ENCODE measurements around the gene SPOCK1.

Gene SPOCK1

DNA sequence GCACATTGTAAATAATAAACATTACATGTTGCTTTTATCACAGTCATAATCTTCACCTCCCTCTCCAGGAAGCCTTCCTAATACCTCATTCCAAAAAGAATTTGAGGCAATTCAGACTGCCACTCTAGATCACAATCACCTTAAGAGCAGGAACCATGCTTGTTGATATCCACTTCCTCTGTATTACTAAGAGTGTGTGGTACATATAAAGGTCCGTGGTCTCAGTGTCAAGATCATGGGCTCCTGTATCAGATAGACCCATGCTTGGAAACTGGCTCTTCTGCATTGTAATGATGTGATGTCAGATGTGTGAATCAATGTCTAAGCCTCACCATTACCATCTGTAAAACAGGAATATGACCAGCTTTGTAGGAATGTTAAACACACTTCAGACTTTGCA is 114.1 kb downstream of the SPOCK1 start:
- H3K4me3 ChIP-seq (ENCODE audit: control insufficient read depth, low read depth, low read length): no peak overlapping the region
- TF ChIP-seq, protein P1, sequence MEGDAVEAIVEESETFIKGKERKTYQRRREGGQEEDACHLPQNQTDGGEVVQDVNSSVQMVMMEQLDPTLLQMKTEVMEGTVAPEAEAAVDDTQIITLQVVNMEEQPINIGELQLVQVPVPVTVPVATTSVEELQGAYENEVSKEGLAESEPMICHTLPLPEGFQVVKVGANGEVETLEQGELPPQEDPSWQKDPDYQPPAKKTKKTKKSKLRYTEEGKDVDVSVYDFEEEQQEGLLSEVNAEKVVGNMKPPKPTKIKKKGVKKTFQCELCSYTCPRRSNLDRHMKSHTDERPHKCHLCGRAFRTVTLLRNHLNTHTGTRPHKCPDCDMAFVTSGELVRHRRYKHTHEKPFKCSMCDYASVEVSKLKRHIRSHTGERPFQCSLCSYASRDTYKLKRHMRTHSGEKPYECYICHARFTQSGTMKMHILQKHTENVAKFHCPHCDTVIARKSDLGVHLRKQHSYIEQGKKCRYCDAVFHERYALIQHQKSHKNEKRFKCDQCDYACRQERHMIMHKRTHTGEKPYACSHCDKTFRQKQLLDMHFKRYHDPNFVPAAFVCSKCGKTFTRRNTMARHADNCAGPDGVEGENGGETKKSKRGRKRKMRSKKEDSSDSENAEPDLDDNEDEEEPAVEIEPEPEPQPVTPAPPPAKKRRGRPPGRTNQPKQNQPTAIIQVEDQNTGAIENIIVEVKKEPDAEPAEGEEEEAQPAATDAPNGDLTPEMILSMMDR (IDR thresholded peaks at IDR 0.05; ENCODE audit: control insufficient read depth, insufficient read depth, low read depth, low read length, missing control alignments): no peak
- no peak for DNase-seq (ENCODE audit: low read depth)

DNA sequence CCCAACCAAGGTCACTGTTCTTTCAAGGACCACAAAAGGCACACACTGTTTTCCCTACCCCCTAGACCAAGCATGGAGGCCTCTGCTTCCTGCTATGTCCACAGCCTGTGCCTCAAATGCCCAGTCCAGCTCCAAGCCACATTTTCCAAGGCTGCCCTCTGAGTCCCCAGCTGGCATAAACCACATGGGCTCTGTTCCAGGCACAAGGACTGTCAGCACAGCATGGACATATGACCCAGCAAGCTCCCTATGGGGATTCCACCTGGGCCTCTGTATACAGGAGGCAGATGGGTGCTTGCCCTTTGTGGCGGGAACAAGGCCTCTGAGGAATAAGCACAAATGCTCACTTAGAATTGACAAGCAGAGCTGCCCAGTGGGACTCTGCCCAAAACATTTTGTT is 115.2 kb downstream of the SPOCK1 start:
- TF ChIP-seq, protein P1 (IDR thresholded peaks at IDR 0.05; ENCODE audit: control insufficient read depth, insufficient read depth, low read depth, low read length, missing control alignments): no peak
- DNase-seq (ENCODE audit: low read depth): no peak

DNA sequence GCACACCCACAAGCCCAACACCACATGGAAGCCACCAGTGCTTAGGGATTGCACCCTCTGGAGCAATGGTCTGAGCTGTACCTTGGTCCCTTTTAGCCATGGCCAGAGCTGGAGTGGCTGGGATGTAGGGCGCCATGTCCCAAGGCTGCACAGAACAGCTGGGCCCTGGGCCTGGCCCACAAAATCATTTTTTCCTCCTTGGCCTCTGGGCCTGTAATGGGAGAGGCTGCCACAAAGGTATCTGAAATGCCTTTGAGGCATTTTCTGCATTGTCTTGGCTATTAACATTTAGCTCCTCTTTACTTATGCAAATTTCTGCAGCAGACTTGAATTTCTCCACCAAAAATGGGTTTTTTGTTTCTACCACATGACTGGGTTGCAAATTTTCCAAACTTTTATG is 117.6 kb downstream of the SPOCK1 start:
- H3K4me3 ChIP-seq (ENCODE audit: control insufficient read depth, low read depth, low read length): no peak overlapping the region
- TF ChIP-seq, protein P1 (IDR thresholded peaks at IDR 0.05; ENCODE audit: control insufficient read depth, insufficient read depth, low read depth, low read length, missing control alignments): no peak
- DNase-seq (ENCODE audit: low read depth): no peak

More for the DNA sequence above, 115.2 kb downstream of the SPOCK1 start:
- no peak overlapping the region for H3K4me3 ChIP-seq (ENCODE audit: control insufficient read depth, low read depth, low read length)

DNA sequence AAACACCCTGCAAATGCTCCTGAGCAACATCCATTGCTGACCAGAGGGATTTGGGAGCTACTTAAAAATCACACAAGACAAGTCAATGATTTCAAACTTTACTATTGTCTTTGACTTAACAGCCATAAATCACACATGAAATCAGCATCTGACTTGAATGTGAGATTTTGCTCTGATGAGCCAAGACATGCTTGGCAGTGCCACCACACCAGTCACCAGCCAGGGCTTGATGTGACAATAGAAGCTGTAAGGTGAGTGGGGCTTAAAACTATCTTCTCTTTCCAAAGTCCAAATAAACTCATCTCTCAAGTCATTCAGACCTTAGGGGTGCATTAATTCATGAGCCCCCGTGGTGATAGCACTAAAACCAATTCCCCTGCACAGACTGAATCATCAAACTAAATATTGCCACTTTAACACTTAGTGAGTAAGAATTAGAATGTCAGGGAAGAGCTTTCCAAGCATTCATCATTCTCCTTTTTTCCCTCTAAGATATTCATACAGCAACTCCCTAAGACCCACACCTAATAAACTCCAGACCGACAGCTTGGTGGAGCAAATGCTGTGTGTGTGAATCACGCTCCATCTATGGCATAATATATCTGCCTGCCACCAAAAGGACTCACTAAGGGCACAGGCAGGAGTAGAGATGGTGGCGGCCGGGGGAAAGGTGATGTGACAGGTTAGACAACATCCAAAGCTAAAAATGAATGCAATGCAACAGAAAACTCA is 119.4 kb downstream of the SPOCK1 start:
- TF ChIP-seq, protein P1 (IDR thresholded peaks at IDR 0.05; ENCODE audit: control insufficient read depth, insufficient read depth, low read depth, low read length, missing control alignments): no peak
- no peak for DNase-seq (ENCODE audit: low read depth)
- H3K4me3 ChIP-seq (ENCODE audit: control insufficient read depth, low read depth, low read length): no peak overlapping the region

DNA sequence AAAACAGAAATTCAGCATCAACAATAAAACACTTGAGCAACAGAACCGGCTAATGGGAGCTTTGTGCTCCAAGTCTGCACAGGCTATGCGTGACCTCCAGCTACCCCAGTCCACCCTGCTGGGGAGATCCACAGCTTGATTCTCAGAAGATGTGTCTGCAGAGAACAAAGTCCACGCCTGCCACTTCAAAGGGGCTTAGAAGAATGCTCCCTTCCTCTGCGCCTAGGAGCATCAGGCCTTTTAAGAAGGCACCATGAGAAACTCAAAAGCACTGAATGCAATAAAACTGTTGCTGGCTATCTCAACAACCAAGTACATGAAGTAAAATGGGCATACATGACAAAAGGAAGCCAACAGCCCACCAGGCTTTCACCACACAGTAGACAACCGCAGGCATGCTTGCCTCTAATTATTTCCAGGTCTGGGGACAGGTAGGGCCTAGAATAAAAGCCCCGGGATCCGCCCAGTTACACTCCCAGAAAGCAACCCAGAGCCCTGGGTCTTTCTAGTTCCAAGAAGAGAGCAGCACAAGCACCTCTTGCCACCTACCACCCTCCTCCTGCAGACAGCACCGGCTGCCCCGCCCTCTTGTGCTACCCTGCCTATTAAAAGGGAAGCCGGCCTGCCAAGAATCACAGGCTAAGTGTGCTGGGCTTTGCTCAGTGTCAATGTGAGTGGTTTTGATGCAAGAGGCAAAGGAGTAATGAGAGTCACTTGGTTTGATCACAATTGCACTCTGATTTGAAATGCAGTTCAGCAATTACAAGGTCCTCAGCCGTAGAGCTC is 123.2 kb downstream of the SPOCK1 start:
- no peak overlapping the region for H3K4me3 ChIP-seq (ENCODE audit: control insufficient read depth, low read depth, low read length)
- no peak for DNase-seq (ENCODE audit: low read depth)
- TF ChIP-seq, protein P1 (IDR thresholded peaks at IDR 0.05; ENCODE audit: control insufficient read depth, insufficient read depth, low read depth, low read length, missing control alignments): no peak

DNA sequence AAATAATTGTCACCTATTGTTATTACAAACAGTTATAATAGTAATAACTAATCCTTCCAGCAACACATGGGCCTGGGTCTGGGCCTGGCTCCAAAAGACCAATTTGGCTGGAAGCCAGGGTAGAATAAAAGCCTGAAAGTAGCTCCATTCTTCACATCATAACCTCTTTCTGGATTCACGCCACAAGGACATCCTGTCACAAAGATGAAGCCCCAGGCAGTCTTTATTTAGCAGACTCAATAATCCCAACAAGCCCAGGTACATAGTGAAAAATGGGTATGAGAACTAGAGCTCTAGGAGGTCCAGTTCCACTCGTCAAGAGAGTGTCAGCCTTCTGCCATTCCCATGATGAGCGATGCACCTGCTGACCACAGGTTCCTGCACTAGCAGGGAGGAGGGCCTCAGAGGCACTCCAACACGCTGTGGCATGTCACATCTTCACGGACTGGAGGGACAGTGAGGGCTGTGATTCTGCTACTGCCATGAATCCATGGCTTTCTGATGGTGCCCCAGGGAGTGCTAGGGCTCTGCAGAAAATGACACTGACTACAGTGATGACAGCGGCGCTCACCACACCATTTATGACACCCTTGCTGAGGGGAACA is 124.9 kb downstream of the SPOCK1 start:
- TF ChIP-seq, protein P1 (IDR thresholded peaks at IDR 0.05; ENCODE audit: control insufficient read depth, insufficient read depth, low read depth, low read length, missing control alignments): no peak
- no peak overlapping the region for H3K4me3 ChIP-seq (ENCODE audit: control insufficient read depth, low read depth, low read length)
- DNase-seq (ENCODE audit: low read depth): no peak
